HepG2 (cell line): Measurements from ENCODE around the gene FRRS1. TPM values are rescaled to one million over a fixed set of nuclear protein-coding genes. Genes with fewer than 3 reads are reported as not detected.
A peak's percentile ranks its signal among the peaks of the same experiment; 100 is the strongest.

ENCODE experiments used
- ARID3A ChIP-seq: IDR thresholded peaks from 2 replicates; pipeline ENCODE4 v1.6.1; 2012; ENCODE audit warnings: low read depth, low read length, improper control_type of control experiment
- ASH2L ChIP-seq: fragments of 300-600, 200-600 bp; sonication (generic); IDR thresholded peaks from 2 replicates; pipeline ENCODE4 v1.7.0; 2017; ENCODE audit warnings: low read depth, mild to moderate bottlenecking, moderate library complexity, mixed read lengths, low read length; ENCODE audit not compliant: insufficient read length
- CEBPG ChIP-seq: IDR thresholded peaks from 2 replicates; pipeline ENCODE4 v1.6.1; 2016
- CENPBD1 ChIP-seq: sonication (generic); formaldehyde crosslinking; IDR thresholded peaks from 2 replicates; pipeline ENCODE4 v1.8.0; 2022; ENCODE audit warnings: missing genetic modification reagents, low read depth, mild to moderate bottlenecking, borderline replicate concordance
- CREM ChIP-seq, 2 experiments: sonication (generic) in 1 of 2; formaldehyde crosslinking in 1 of 2; IDR thresholded peaks; 2 replicates each; pipeline versions ENCODE4 v1.4.0 to v1.6.1; 2016 to 2020; ENCODE audit warnings: antibody characterized with exemption in 1 of 2, mild to moderate bottlenecking in 1 of 2, missing genetic modification reagents in 1 of 2
- DNMT1 ChIP-seq: sonication (generic); formaldehyde crosslinking; IDR thresholded peaks from 2 replicates; pipeline ENCODE4 v1.5.1; 2020; ENCODE audit warnings: mild to moderate bottlenecking, missing genetic modification reagents
- ERF ChIP-seq: IDR thresholded peaks from 2 replicates; pipeline ENCODE4 v1.6.1; 2018; ENCODE audit warnings: missing biosample characterization, missing genetic modification reagents
- KDM2A ChIP-seq: sonication (generic); formaldehyde crosslinking; IDR thresholded peaks from 2 replicates; pipeline ENCODE4 v1.4.0; 2020; ENCODE audit warnings: low read depth, missing genetic modification reagents, borderline replicate concordance
- MIER2 ChIP-seq: IDR thresholded peaks from 2 replicates; pipeline ENCODE4 v1.6.1; 2016; ENCODE audit warnings: missing biosample characterization, missing genetic modification reagents
- MYNN ChIP-seq: sonication (generic); formaldehyde crosslinking; IDR thresholded peaks from 2 replicates; pipeline ENCODE4 v1.4.0; 2020; ENCODE audit warnings: mild to moderate bottlenecking, low read depth, missing genetic modification reagents
- NR2F2 ChIP-seq: IDR thresholded peaks from 2 replicates; pipeline ENCODE4 v1.6.1; 2012; ENCODE audit warnings: low read depth, inconsistent platforms, borderline replicate concordance
- PAXIP1 ChIP-seq: sonication (generic); formaldehyde crosslinking; conservative IDR thresholded peaks from 2 replicates; pipeline ENCODE4 v1.4.0; 2020; ENCODE audit warnings: mild to moderate bottlenecking, missing genetic modification reagents, moderate library complexity
- PHF8 ChIP-seq: sonication (generic); formaldehyde crosslinking; IDR thresholded peaks from 2 replicates; pipeline ENCODE4 v1.5.0; 2020; ENCODE audit warnings: missing genetic modification reagents
- RFXAP ChIP-seq: sonication (generic); formaldehyde crosslinking; IDR thresholded peaks from 2 replicates; pipeline ENCODE4 v1.4.0; 2020; ENCODE audit warnings: missing genetic modification reagents, borderline replicate concordance
- SIN3A ChIP-seq: IDR thresholded peaks from 2 replicates; pipeline ENCODE4 v1.6.1; 2011; ENCODE audit warnings: low read depth, mild to moderate bottlenecking, control low read depth, low read length, borderline replicate concordance
- SMAD1 ChIP-seq: sonication (generic); formaldehyde crosslinking; IDR thresholded peaks from 2 replicates; pipeline ENCODE4 v1.4.0; 2020; ENCODE audit warnings: missing genetic modification reagents, low read depth, mild to moderate bottlenecking, borderline replicate concordance
- TCF7L2 ChIP-seq: IDR thresholded peaks from 2 replicates; pipeline ENCODE4 v1.6.1; 2011; ENCODE audit warnings: mild to moderate bottlenecking, low read depth, low read length, moderate library complexity
- TSC22D2 ChIP-seq: sonication (generic); formaldehyde crosslinking; IDR thresholded peaks from 2 replicates; pipeline ENCODE4 v1.5.1; 2020; ENCODE audit warnings: missing genetic modification reagents, mild to moderate bottlenecking, borderline replicate concordance
- ZBTB44 ChIP-seq: sonication (generic); formaldehyde crosslinking; IDR thresholded peaks from 2 replicates; pipeline ENCODE4 v1.4.0; 2020; ENCODE audit warnings: missing genetic modification reagents
- ZC3H13 ChIP-seq: sonication (generic); formaldehyde crosslinking; IDR thresholded peaks from 2 replicates; pipeline ENCODE4 v1.8.1; 2023; ENCODE audit warnings: mild to moderate bottlenecking, missing genetic modification reagents, moderate library complexity
- ZNF335 ChIP-seq: sonication (generic); formaldehyde crosslinking; IDR thresholded peaks from 2 replicates; pipeline ENCODE4 v1.4.0; 2020; ENCODE audit warnings: missing genetic modification reagents
- ZNF510 ChIP-seq: sonication (generic); formaldehyde crosslinking; IDR thresholded peaks from 2 replicates; pipeline ENCODE4 v1.4.0; 2020; ENCODE audit warnings: low read depth, mild to moderate bottlenecking, missing genetic modification reagents
- ZNF652 ChIP-seq: IDR thresholded peaks from 2 replicates; pipeline ENCODE4 v1.6.1; 2016; ENCODE audit warnings: low read depth, borderline replicate concordance
- ZSCAN21 ChIP-seq: sonication (generic); formaldehyde crosslinking; IDR thresholded peaks from 2 replicates; pipeline ENCODE4 v1.8.0; 2022; ENCODE audit warnings: mild to moderate bottlenecking, missing genetic modification reagents, moderate library complexity, borderline replicate concordance
- polyA plus RNA-seq, 8 experiments: library from polyadenylated mRNA; depleted of rRNA in 3 of 8; stranded (reverse) in 7 of 8; unstranded in 1 of 8; fragments of >200 nt; fragmentation: Illumina TruSeq in 4 of 8; extraction: Trizol in 4 of 8; gene quantifications; 2 replicates each; pipeline versions ENCODE4 v1.2.1 to v1.2.3, GENCODE V29; 2011 to 2016; ENCODE audit warnings: low read depth in 4 of 8, missing spikeins in 1 of 8, mixed read lengths in 1 of 8; ENCODE audit not compliant: insufficient read depth in 1 of 8
- total RNA-seq, 5 experiments: library from RNA; depleted of rRNA; stranded (reverse); fragments of >200 nt; fragmentation: Illumina TruSeq; extraction: Trizol; gene quantifications; 2 replicates each; pipeline ENCODE4 v1.2.3, GENCODE V29; 2016; ENCODE audit warnings: low read depth in 1 of 5

The FRRS1 gene
- total and polyA plus RNA-seq, 2 of the 13 experiments (the other 11 are each of a cell fraction or from before 2014, with no cell fraction given): 22.6 to 23.4 TPM

GRCh38 chr1:99766378-99766800 is at the start of gene FRRS1 (continued):
- TF ChIP-seq ARID3A (0 out of 2 replicates have a peak, but pooled peaks have one; percentile 24), TSC22D2 (CRISPR knock-in tag) (0 out of 2 replicates have a peak, but pooled peaks have one; percentile 27), KDM2A (CRISPR knock-in tag) (peak; percentile 50; the same call in 1 of the 2 replicates), SMAD1 (CRISPR knock-in tag) (no peak), ZSCAN21 (CRISPR knock-in tag) (no peak), SIN3A (0 out of 2 replicates have a peak, but pooled peaks have one; percentile 48), CREM (IDR thresholded peaks at IDR 0.05) (0 out of 2 replicates have a peak, but pooled peaks have one; percentile 18), CREM (CRISPR knock-in tag; IDR thresholded peaks at IDR 0.05) (no peak), PHF8 (CRISPR knock-in tag) (peak; percentile 56), MIER2 (0 out of 2 replicates have a peak, but pooled peaks have one; percentile 39), ASH2L (peak; percentile 75), RFXAP (CRISPR knock-in tag) (no peak), ERF (CRISPR knock-in tag) (peak; percentile 66; the same call in 1 of the 2 replicates), ZNF510 (CRISPR knock-in tag) (no peak), MYNN (CRISPR knock-in tag) (no peak), PAXIP1 (peak; percentile 33; the same call in 1 of the 2 replicates), CEBPG (CRISPR knock-in tag) (peak; percentile 9; the same call in 1 of the 2 replicates), DNMT1 (CRISPR knock-in tag) (no peak), ZBTB44 (CRISPR knock-in tag) (0 out of 2 replicates have a peak, but pooled peaks have one; percentile 28), ZC3H13 (no peak), ZNF652 (0 out of 2 replicates have a peak, but pooled peaks have one; percentile 25), ZNF335 (CRISPR knock-in tag) (0 out of 2 replicates have a peak, but pooled peaks have one; percentile 24), CENPBD1 (CRISPR knock-in tag) (no peak), NR2F2 (no peak), TCF7L2 (no peak)
